ENCODE data around the gene ALOX5AP.

The ALOX5AP gene

DNA sequence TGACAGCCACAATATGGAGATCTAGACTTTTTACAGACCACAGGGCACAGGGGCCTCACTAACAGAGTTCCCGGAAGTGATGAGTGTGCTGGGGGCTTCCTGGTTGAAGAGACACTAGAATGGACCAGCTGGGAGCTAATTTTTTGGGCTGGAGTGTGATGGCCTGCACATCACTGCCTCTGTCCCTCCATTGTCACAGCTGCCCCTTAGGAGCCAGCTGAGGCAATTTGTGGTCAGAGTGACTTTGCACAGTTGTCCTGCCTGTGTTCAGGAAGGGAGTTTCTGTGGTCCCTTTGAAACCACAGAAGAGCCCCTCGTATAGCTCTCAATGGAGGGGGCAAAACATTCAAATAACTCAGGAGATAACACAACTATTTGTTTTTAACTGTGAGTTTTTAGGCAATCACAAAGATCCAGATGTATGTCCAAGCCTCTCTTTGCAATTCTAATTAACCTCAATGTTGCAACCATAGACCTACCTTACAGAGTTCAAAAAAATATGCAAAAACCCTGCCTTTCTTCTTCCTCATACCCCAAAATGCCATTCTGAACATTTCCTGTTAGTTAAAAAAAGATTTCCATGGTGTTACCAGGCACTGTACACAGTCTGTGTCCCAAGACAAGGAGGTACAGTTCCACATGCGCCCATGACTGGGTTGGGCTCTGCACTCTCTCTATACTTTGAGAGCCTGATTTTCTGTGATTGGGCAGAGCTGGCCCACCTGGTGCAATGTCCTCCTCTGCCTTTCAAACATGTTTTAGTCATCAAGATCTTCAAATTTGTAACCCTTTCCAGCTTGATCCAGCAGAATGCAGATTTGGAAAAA is 2.4 kb downstream of the ALOX5AP start:
- DNase-seq, result peak; percentile 71 to 85 (median 74)

- DNase-seq, result no peak
Observed at GRCh38 chr13:30738526-30739236, 3.3 kb downstream of the ALOX5AP start.

DNA sequence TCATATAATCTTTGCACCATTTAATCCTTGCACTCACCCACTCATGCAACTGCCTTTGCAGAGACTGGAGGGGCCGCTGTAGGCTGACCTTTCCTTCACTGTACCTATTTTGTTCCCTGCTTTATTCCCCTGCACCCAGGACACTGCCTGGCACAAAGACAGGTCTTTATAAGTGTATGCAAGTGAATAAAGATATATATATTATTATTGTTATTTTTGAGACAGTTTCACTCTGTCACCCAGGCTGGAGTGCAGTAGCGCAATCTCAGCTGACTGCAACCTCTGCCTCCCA is 3.8 kb downstream of the ALOX5AP start:
- no peak for DNase-seq

GRCh38 chr13:30739761-30740642 is 4.7 kb downstream of the ALOX5AP start:
- DNase-seq, result peak; percentile 50 to 75 (median 62)

- DNase-seq, result peak; percentile 63 to 84 (median 70)
Observed at GRCh38 chr13:30742901-30743300, 7.6 kb downstream of the ALOX5AP start.

DNA sequence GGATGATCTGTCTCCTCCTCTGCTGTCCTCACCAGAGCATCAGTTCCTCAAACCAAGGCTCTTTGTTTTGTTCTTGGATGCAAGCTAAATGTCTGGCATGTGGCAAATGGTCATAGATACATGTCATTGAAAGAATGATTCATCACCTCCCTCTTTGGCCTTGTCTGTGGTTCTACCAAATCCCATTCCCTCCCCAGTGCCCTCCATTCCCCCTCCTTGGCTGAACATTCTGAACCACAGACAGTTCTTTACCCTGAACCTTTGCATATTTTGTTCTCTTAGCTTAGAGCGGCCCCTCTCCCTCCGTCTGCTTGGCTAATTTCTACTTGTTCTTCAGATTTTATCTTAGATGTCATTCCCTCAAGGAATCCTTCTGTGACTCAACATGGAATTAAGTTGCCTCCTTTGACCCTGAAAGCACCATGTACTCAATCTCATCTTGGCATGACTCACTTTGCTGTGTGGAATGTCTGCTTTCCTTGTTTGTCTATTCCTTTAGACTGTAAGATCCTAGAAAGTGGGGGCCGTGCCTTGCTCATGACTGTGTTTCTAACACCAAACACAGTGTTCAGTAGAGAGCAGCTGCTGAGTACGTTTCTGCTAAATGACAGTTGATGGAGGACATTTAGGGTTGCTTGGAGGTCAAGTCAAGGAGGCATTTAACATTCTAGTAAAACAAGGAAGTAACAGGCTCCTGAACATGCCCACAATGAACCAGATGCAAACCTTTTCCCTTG is 8.1 kb downstream of the ALOX5AP start:
- DNase-seq, result peak; percentile 69 to 92 (median 77)

- peak; percentile 70 to 90 (median 81) for DNase-seq
Observed at GRCh38 chr13:30744056-30744680, 8.8 kb downstream of the ALOX5AP start.

DNA sequence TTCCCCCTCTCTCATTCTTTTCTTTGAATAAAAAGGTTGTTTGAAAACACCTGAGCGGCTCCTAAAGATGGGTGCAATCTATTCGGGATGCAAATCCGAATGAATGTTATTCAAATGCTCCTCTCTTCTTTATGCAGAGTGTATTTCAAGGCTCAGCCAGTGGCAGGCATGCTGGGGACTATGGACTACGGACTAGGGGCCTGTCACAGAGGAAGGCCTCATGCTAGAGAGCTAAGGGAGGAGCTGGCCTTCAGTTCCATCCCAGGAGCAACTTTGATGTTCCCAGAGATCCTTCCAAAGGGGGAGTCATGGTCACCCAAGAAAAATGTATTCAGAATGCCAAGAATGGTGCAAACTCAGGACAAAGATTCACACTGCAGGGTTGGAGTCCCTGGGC is 9.3 kb downstream of the ALOX5AP start:
- no peak for DNase-seq

GRCh38 chr13:30745906-30746686 is 10.8 kb downstream of the ALOX5AP start:
- peak; percentile 41 to 64 (median 61) for DNase-seq

- no peak for DNase-seq
Observed at GRCh38 chr13:30746791-30747190, 11.4 kb downstream of the ALOX5AP start.

- DNase-seq, result peak; percentile 58 to 78 (median 73)
Observed at GRCh38 chr13:30747845-30748244, 12.5 kb downstream of the ALOX5AP start.

DNA sequence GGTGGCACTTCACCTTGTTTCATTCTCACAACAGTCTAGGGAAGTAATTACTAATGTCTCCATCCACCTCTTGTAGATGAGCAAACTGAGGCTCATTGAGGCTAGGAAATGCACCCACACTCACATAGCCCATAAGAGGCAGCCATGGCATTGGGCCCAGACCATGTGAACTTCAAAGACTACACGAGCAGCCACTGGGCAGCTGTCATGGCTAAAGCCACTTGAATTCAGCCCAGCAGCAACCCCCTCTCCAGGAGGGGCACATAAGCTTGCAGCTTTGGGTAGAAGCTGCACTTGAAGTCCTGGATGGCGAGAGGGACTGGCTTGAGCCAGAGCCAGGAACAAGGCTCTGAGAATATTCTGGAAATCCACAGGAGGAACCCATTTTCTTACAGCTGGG is 13.4 kb downstream of the ALOX5AP start:
- no peak for DNase-seq

- no peak for DNase-seq
Observed at GRCh38 chr13:30750036-30750435, 14.7 kb downstream of the ALOX5AP start.

DNA sequence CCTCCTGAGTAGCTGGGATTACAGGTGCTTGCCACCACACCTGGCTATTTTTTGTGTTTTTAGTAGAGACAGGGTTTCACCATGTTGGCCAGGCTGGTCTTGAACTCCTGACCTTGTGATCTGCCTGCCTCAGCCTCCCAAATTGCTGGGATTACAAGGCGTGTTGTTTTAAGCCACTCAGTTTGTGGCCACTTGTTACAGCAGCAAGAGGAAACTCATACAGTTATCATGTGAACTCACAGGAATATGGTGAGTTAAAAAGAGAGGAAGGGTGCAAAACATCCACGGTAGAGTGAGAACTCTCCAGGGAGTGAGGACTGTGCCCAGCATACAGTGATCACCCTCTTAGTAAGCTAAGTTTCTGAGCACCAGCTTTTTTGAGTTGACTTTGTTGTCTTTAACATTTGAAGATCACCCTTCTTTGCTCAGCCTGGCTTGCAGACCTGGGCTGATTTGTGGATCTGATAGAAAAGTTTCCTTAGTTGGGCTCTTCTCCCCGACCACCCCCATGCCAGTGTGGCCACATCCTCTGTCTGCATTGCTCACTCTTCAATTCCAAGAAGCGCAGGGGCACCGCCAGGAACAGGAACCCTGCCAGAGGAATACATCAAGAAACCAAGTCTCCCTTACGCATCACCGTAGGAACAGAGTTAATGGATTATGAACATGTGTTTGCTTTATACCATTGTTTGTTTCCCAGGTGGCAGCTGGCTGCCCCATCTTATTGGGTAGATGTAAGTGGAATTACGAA is 16.0 kb downstream of the ALOX5AP start:
- no peak for DNase-seq

DNA sequence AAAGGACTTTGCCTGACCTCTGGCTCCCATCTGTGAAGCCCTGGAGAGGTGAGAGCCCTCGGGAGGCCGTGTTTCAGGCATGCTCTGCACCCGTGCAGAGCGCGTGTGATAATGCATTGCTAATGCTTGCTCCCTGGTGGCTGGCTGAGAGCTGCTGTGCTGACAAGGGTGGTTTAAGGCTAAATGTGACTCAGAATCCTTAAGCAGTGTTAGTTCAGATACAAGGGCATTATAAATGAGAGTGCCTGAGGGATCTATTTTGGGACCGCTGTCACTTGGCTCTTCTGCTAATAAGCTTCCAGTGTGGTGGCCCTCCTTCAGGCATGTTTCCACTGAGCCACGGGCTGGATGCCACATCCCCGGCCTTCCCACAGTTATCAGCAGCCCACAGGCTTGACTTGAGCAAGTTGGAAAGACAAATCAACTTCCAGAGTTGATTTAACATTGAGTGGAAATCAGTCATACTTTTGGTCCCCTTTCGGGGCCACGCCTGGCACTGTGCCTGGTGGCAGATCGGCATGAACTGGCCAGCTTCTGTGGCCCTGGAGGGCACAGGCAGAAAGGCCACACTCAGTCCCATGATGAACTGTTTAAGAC is 17.0 kb downstream of the ALOX5AP start:
- peak in 2 of 4 experiments; percentile 6 to 7 for DNase-seq

GRCh38 chr13:30753030-30753616 is 17.8 kb downstream of the ALOX5AP start:
- no peak for DNase-seq

GRCh38 chr13:30755678-30756077 is 20.3 kb downstream of the ALOX5AP start:
- no peak for DNase-seq

DNA sequence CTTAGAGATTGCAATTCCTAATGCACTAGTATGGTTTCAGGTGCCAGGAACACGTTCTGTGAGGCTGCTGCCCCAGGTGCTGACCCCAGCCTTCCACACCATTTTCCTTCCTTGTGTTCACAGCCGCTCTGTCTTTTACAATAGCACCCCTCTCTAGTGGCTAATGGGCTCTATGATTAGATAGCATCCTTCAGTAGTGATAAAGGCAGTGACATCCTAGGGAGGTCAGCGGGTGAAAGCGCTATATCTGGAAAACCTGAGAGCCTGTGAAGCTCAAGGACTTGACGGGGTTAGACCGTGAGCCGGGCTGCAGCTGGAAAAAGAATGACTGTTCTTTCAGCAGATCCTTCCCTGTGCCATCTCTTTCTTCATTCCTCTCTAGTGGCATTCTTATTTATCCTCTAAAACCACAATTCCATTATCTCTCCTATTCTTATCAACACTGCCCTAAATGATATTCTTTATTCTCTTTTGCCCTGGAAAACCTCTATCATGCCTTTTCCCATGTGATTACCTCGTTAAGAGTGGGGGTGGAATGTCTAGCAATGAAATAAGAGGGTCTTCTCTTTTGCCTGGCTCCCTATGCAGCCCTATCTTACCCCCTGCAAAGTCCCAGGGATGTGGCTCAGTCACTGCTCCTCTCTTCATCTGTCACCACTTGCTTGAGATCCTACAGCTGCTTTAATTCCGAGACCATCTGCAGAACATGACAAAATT is 21.8 kb downstream of the ALOX5AP start:
- no peak for DNase-seq

DNA sequence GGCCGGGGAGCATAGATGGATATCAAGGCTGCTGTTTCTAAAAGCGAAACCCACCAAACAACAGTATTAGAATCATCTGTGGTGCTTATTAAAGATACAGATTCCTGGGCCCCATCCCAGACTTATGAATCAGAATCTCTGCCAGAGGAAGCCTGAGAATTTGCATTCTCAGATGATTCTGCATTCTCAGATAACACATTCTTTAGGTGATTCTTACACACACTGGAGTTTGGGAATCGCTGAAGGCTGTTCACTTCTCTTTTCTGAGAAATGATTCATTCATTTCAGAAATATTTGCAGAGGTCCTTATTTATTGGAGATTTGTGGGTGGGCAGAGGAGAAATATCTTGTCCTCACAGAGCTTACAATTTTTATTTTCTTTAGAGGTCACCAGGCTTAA is 24.4 kb downstream of the ALOX5AP start:
- no peak for DNase-seq
